Measurements from ENCODE around the gene BMI1. TPM values are rescaled to one million over a fixed set of nuclear protein-coding genes. Genes with fewer than 3 reads are reported as not detected.

BMI1 gene
- total RNA-seq, 4 donors from 2014 or later = 41.2 to 73.5 (median 59.0) TPM

- Histone ChIP-seq H3K4me3 (replicated peaks in 1 of 3) (no peak overlapping the region), H3K27me3 (no peaks in the 10 kb centered on the region), H3K27ac (no peak overlapping the region), H3K9me3 (no peaks in the 10 kb centered on the region), H3K36me3 (no peaks in the 10 kb centered on the region), H3K4me1 (peaks cover 13 to 28% of the 10 kb centered on the region in 2 donors)
- 88 to 92% methylated on average over 5 of the region's 5 CpGs for WGBS, 2 donors
- TF ChIP-seq POLR2A (IDR thresholded peaks at IDR 0.05) (no peak), CTCF (IDR thresholded peaks at IDR 0.05) (no peak)
- no peak for DNase-seq
- intact Hi-C loops (cut with DNase I) = loop anchor here (10.0 kb wide), 2 partner anchors 318 to 798 kb away; partner anchors contain the start of genes DNAJC1 and SKIDA1
Observed at GRCh38 chr10:22322641-22323160, 1.8 kb downstream of the BMI1 start.

- TF ChIP-seq CTCF (IDR thresholded peaks at IDR 0.05) (no peak), POLR2A (IDR thresholded peaks at IDR 0.05) (no peak)
- H3K36me3 ChIP-seq = peaks cover 0 to 1% of the 10 kb centered on the region in 2 donors
- H3K4me3 ChIP-seq (replicated peaks in 1 of 3) = no peak overlapping the region
- no peak overlapping the region for H3K27ac ChIP-seq
- intact Hi-C loops (cut with DNase I) = loop anchor here (10.0 kb wide), 2 partner anchors 319 to 799 kb away; partner anchors contain the start of genes DNAJC1 and SKIDA1
- no peaks in the 10 kb centered on the region for H3K9me3 ChIP-seq
- 91 to 97% methylated on average over 5 of the region's 5 CpGs for WGBS, 2 donors
- no peak for DNase-seq
- no peaks in the 10 kb centered on the region for H3K27me3 ChIP-seq
- H3K4me1 ChIP-seq = peaks cover 13 to 24% of the 10 kb centered on the region in 2 donors
Observed at GRCh38 chr10:22323538-22324305, 2.8 kb downstream of the BMI1 start.

GRCh38 chr10:22324413-22324812, 3.5 kb downstream of the BMI1 start:
- Histone ChIP-seq H3K27ac (no peak overlapping the region), H3K27me3 (no peaks in the 10 kb centered on the region), H3K9me3 (no peaks in the 10 kb centered on the region), H3K4me3 (replicated peaks in 1 of 3) (no peak overlapping the region), H3K4me1 (peaks cover 13 to 24% of the 10 kb centered on the region in 2 donors), H3K36me3 (peaks cover 5 to 8% of the 10 kb centered on the region in 2 donors)
- WGBS, 2 donors = 91 to 93% methylated on average over 4 of the region's 4 CpGs
- TF ChIP-seq CTCF (IDR thresholded peaks at IDR 0.05) = no peak
- no peak for TF ChIP-seq POLR2A (IDR thresholded peaks at IDR 0.05)
- intact Hi-C loops (cut with DNase I) = loop anchor here (10.0 kb wide), 2 partner anchors 320 to 800 kb away; partner anchors contain the start of genes DNAJC1 and SKIDA1
- DNase-seq = no peak

- Histone ChIP-seq H3K27me3 (no peaks in the 10 kb centered on the region), H3K4me3 (replicated peaks in 1 of 3) (peak overlapping the region in 1 of 3 donors; percentile 34), H3K4me1 (peaks cover 13 to 23% of the 10 kb centered on the region in 2 donors), H3K9me3 (no peaks in the 10 kb centered on the region), H3K27ac (no peak overlapping the region), H3K36me3 (peaks cover 10 to 13% of the 10 kb centered on the region in 2 donors)
- DNase-seq = no peak
- no peak for TF ChIP-seq POLR2A (IDR thresholded peaks at IDR 0.05)
- no peak for TF ChIP-seq CTCF (IDR thresholded peaks at IDR 0.05)
- WGBS, 2 donors = 6 to 9% methylated on average over 9 of the region's 9 CpGs
- intact Hi-C loops (cut with DNase I) = loop anchor here (10.0 kb wide), 2 partner anchors 320 to 800 kb away; partner anchors contain the start of genes DNAJC1 and SKIDA1
Observed at GRCh38 chr10:22324893-22325271, 4.0 kb downstream of the BMI1 start.
